ENCODE measurements around the gene NFIX. TPM values are rescaled to one million over a fixed set of nuclear protein-coding genes. Genes with fewer than 3 reads are reported as not detected.
A peak's percentile ranks its signal among the peaks of the same experiment; 100 is the strongest.

NFIX gene
- total and polyA plus RNA-seq, 2 of the 13 experiments (the other 11 are each of a cell fraction or from before 2014, with no cell fraction given) = 3.4 to 5.4 TPM

GRCh38 chr19:13031917-13032623 is 36.8 kb downstream of the NFIX start (continued):
- TF ChIP-seq WIZ (CRISPR knock-in tag; IDR thresholded peaks at IDR 0.05) (no peak), NFYB (CRISPR knock-in tag; IDR thresholded peaks at IDR 0.05) (no peak), ZNF138 (CRISPR knock-in tag; IDR thresholded peaks at IDR 0.05; ENCODE audit: low read depth) (no peak), E2F5 (CRISPR knock-in tag; conservative IDR thresholded peaks at IDR 0.05) (no peak), NKX3-1 (CRISPR knock-in tag; IDR thresholded peaks at IDR 0.05) (no peak), SCMH1 (CRISPR knock-in tag; IDR thresholded peaks at IDR 0.05; ENCODE audit: borderline replicate concordance) (no peak), ZNF251 (CRISPR knock-in tag; IDR thresholded peaks at IDR 0.05) (no peak), NFYC (CRISPR knock-in tag; IDR thresholded peaks at IDR 0.05) (no peak), STAT5B (CRISPR knock-in tag; IDR thresholded peaks at IDR 0.05) (no peak), CREM (IDR thresholded peaks at IDR 0.05) (0 out of 2 replicates have a peak, but pooled peaks have one; percentile 7), CREM (CRISPR knock-in tag; IDR thresholded peaks at IDR 0.05) (no peak), NFKBIZ (CRISPR knock-in tag; IDR thresholded peaks at IDR 0.05) (no peak), ZNF24 (IDR thresholded peaks at IDR 0.05) (no peak), ZNF616 (CRISPR knock-in tag; IDR thresholded peaks at IDR 0.05; ENCODE audit: low read depth) (no peak), ATF7 (IDR thresholded peaks at IDR 0.05) (no peak), ATF7 (CRISPR knock-in tag; IDR thresholded peaks at IDR 0.05) (no peak), STAG1 (CRISPR knock-in tag; IDR thresholded peaks at IDR 0.05) (no peak), MAX (IDR thresholded peaks at IDR 0.05) (peak; percentile 93), ZNF281 (CRISPR knock-in tag; IDR thresholded peaks at IDR 0.05; ENCODE audit: borderline replicate concordance) (peak; percentile 70; the same call in 1 of the 2 replicates), ZNF605 (CRISPR knock-in tag; IDR thresholded peaks at IDR 0.05) (0 out of 2 replicates have a peak, but pooled peaks have one; percentile 51), FOXP4 (CRISPR knock-in tag; IDR thresholded peaks at IDR 0.05) (0 out of 2 replicates have a peak, but pooled peaks have one; percentile 27), ZNF598 (CRISPR knock-in tag; IDR thresholded peaks at IDR 0.05; ENCODE audit: borderline replicate concordance) (0 out of 2 replicates have a peak, but pooled peaks have one; percentile 7), UBTF (CRISPR knock-in tag; IDR thresholded peaks at IDR 0.05) (0 out of 2 replicates have a peak, but pooled peaks have one; percentile 23)
